ENCODE measurements around the gene IFNAR2.

DNA sequence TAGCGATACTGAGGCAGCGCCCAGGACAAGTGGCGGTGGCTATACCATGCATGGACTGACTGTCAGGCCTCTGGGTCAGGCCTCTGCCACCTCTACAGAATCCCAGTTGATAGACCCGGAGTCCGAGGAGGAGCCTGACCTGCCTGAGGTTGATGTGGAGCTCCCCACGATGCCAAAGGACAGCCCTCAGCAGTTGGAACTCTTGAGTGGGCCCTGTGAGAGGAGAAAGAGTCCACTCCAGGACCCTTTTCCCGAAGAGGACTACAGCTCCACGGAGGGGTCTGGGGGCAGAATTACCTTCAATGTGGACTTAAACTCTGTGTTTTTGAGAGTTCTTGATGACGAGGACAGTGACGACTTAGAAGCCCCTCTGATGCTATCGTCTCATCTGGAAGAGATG lies 33.2 kb downstream of the IFNAR2 start:
- no peak for TF ChIP-seq EZH2 (IDR thresholded peaks at IDR 0.05; ENCODE audit: borderline replicate concordance)
- TF ChIP-seq, protein P1, sequence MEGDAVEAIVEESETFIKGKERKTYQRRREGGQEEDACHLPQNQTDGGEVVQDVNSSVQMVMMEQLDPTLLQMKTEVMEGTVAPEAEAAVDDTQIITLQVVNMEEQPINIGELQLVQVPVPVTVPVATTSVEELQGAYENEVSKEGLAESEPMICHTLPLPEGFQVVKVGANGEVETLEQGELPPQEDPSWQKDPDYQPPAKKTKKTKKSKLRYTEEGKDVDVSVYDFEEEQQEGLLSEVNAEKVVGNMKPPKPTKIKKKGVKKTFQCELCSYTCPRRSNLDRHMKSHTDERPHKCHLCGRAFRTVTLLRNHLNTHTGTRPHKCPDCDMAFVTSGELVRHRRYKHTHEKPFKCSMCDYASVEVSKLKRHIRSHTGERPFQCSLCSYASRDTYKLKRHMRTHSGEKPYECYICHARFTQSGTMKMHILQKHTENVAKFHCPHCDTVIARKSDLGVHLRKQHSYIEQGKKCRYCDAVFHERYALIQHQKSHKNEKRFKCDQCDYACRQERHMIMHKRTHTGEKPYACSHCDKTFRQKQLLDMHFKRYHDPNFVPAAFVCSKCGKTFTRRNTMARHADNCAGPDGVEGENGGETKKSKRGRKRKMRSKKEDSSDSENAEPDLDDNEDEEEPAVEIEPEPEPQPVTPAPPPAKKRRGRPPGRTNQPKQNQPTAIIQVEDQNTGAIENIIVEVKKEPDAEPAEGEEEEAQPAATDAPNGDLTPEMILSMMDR (IDR thresholded peaks at IDR 0.05; ENCODE audit: poor library complexity), result no peak

All from hepatocyte (in vitro differentiated cells).